ENCODE measurements around the gene DISC1.

- TF ChIP-seq CTCF (conservative IDR thresholded peaks at IDR 0.05 in 1 of 2, IDR thresholded peaks at IDR 0.05 in 1 of 2; ENCODE audit: extremely low read depth in 1 of 2, insufficient read depth in 1 of 2, low read depth in 1 of 2, low read length in 2 of 2) = no peak
- TF ChIP-seq EZH2 (IDR thresholded peaks at IDR 0.05; ENCODE audit: borderline replicate concordance, low read length) = no peak
These were observed 300.3 kb downstream of the DISC1 start for GRCh38 chr1:231926933-231927332.
